K562 (cell line): ENCODE results near the gene ZC3H18. TPM values are rescaled to one million over a fixed set of nuclear protein-coding genes. Genes with fewer than 3 reads are reported as not detected.

ENCODE experiments used
- DDX20 ChIP-seq: fragments of 450-650 bp; IDR thresholded peaks from 2 replicates; pipeline ENCODE4 v1.6.1; 2016; ENCODE audit warnings: missing genetic modification characterization, low read depth, mild to moderate bottlenecking, missing compliant biosample characterization, moderate library complexity
- E2F3 ChIP-seq: fragments of 250-450 bp; sonication (Bioruptor Pico); IDR thresholded peaks from 2 replicates; pipeline ENCODE4 v1.4.0; 2020; ENCODE audit warnings: mild to moderate bottlenecking
- EWSR1 ChIP-seq: fragments of 450-650 bp; IDR thresholded peaks from 2 replicates; pipeline ENCODE4 v1.6.1; 2018; ENCODE audit warnings: borderline replicate concordance, mild to moderate bottlenecking, low read depth, moderate library complexity; ENCODE audit not compliant: partially characterized antibody
- JUN ChIP-seq, 2 experiments: sonication (generic) in 1 of 2; formaldehyde crosslinking in 1 of 2; IDR thresholded peaks; 2 replicates each; pipeline versions ENCODE4 v1.6.1 to v1.8.0; 2012 to 2022; ENCODE audit warnings: borderline replicate concordance in 2 of 2, mild to moderate bottlenecking in 2 of 2, improper control_type of control experiment in 1 of 2, low read depth in 1 of 2, low read length in 1 of 2, missing genetic modification reagents in 1 of 2
- KDM4B ChIP-seq, 2 experiments: fragments of 450-650 bp in 1 of 2; sonication (generic) in 1 of 2; IDR thresholded peaks; 2 replicates each; pipeline ENCODE4 v1.6.1; 2016 to 2017; ENCODE audit warnings: borderline replicate concordance in 2 of 2, antibody characterized with exemption in 1 of 2, low read depth in 1 of 2, mild to moderate bottlenecking in 1 of 2
- KLF1 ChIP-seq: fragments of 450-650 bp; IDR thresholded peaks from 2 replicates; pipeline ENCODE4 v1.6.1; 2016; ENCODE audit warnings: missing genetic modification characterization, missing compliant biosample characterization
- MBD2 ChIP-seq: sonication (generic); IDR thresholded peaks from 2 replicates; pipeline ENCODE4 v1.6.1; 2016; ENCODE audit warnings: low read depth, borderline replicate concordance
- MECOM ChIP-seq: fragments of 250-450 bp; sonication (Bioruptor Pico); IDR thresholded peaks from 2 replicates; pipeline ENCODE4 v1.8.0; 2022; ENCODE audit warnings: inconsistent platforms
- MTA3 ChIP-seq: fragments of 450-650 bp; formaldehyde crosslinking; IDR thresholded peaks from 2 replicates; pipeline ENCODE4 v1.6.1; 2017; ENCODE audit warnings: mild to moderate bottlenecking, borderline replicate concordance
- OTX1 ChIP-seq: fragments of 450-650 bp; formaldehyde crosslinking; IDR thresholded peaks from 2 replicates; pipeline ENCODE4 v1.4.0; 2022; ENCODE audit warnings: mild to moderate bottlenecking
- POLR2B ChIP-seq: fragments of 450-650 bp; IDR thresholded peaks from 2 replicates; pipeline ENCODE4 v1.6.1; 2018; ENCODE audit warnings: low read depth; ENCODE audit not compliant: partially characterized antibody
- PURB ChIP-seq: sonication (generic); formaldehyde crosslinking; IDR thresholded peaks from 2 replicates; pipeline ENCODE4 v1.9.0; 2021; ENCODE audit warnings: low read depth, mild to moderate bottlenecking, missing genetic modification reagents
- RB1 ChIP-seq: fragments of 450-650 bp; IDR thresholded peaks from 2 replicates; pipeline ENCODE4 v1.6.1; 2017; ENCODE audit warnings: low read depth, mild to moderate bottlenecking
- RBM25 ChIP-seq: fragments of 200-400 bp; formaldehyde crosslinking; IDR thresholded peaks from 2 replicates; pipeline ENCODE4 v1.6.1; 2018; ENCODE audit warnings: low read length, low read depth, moderate library complexity; ENCODE audit not compliant: severe bottlenecking
- ZC3H11A ChIP-seq: IDR thresholded peaks from 2 replicates; pipeline ENCODE4 v1.6.1; 2012; ENCODE audit warnings: low read depth, low read length, improper control_type of control experiment
- ZNF12 ChIP-seq: sonication (generic); formaldehyde crosslinking; IDR thresholded peaks from 2 replicates; pipeline ENCODE4 v1.4.0; 2020; ENCODE audit warnings: mild to moderate bottlenecking, missing genetic modification reagents
- ZNF212 ChIP-seq: fragments of 450-650 bp; formaldehyde crosslinking; IDR thresholded peaks from 2 replicates; pipeline ENCODE4 v1.4.0; 2020; ENCODE audit warnings: mild to moderate bottlenecking
- ZNF316 ChIP-seq: fragments of 450-650 bp; IDR thresholded peaks from 2 replicates; pipeline ENCODE4 v1.6.1; 2016
- ZNF77 ChIP-seq: fragments of 250-450 bp; sonication (Bioruptor Pico); IDR thresholded peaks from 2 replicates; pipeline ENCODE4 v1.5.0; 2020
- polyA plus RNA-seq, 8 experiments: library from polyadenylated mRNA; depleted of rRNA in 4 of 8; stranded (reverse) in 5 of 8; unstranded in 3 of 8; fragments of >200 nt; fragmentation: Nextera tagmentation in 2 of 8; fragmentation: Illumina TruSeq in 1 of 8; extraction: Ambion mirVana in 2 of 8; extraction: Trizol in 1 of 8; gene quantifications; 2 replicates each; pipeline versions ENCODE4 v1.2.1 to v1.2.3, GENCODE V29; 2011 to 2014; ENCODE audit warnings: inconsistent platforms in 1 of 8, missing spikeins in 1 of 8
- total RNA-seq, 7 experiments: library from RNA; depleted of rRNA in 6 of 7; stranded (reverse); fragments of >200 nt in 6 of 7; fragmentation: Illumina TruSeq in 2 of 7; extraction: Trizol in 2 of 7; gene quantifications; 2 replicates each; pipeline versions ENCODE4 v1.2.1 to v1.2.3, GENCODE V29; 2011 to 2021; ENCODE audit warnings: low replicate concordance in 1 of 7
- TF ChIP-seq, protein P1 (sequence below): fragments of 250-450 bp; sonication (Bioruptor Pico); IDR thresholded peaks from 2 replicates; pipeline ENCODE4 v1.4.0; 2020
- TF ChIP-seq, protein P2 (sequence below): IDR thresholded peaks from 2 replicates; pipeline ENCODE4 v1.6.1; 2011; ENCODE audit warnings: borderline replicate concordance, low read depth, mild to moderate bottlenecking, moderate library complexity, low read length; ENCODE audit not compliant: insufficient read depth, poor library complexity, severe bottlenecking
- TF ChIP-seq, protein P3 (sequence below): sonication (generic); formaldehyde crosslinking; IDR thresholded peaks from 2 replicates; pipeline ENCODE4 v1.8.1; 2023; ENCODE audit warnings: mild to moderate bottlenecking, missing genetic modification reagents
- TF ChIP-seq, protein P4 (sequence below): fragments of 250-450 bp; sonication (Bioruptor Pico); IDR thresholded peaks from 2 replicates; pipeline ENCODE4 v1.4.0; 2020; ENCODE audit warnings: mild to moderate bottlenecking, moderate library complexity

ZC3H18 gene
- total and polyA plus RNA-seq, 9 of the 15 experiments (the other 6 are each of a cell fraction or from before 2014, with no cell fraction given) = 1.7 to 88.7 (median 26.9) TPM

DNA sequence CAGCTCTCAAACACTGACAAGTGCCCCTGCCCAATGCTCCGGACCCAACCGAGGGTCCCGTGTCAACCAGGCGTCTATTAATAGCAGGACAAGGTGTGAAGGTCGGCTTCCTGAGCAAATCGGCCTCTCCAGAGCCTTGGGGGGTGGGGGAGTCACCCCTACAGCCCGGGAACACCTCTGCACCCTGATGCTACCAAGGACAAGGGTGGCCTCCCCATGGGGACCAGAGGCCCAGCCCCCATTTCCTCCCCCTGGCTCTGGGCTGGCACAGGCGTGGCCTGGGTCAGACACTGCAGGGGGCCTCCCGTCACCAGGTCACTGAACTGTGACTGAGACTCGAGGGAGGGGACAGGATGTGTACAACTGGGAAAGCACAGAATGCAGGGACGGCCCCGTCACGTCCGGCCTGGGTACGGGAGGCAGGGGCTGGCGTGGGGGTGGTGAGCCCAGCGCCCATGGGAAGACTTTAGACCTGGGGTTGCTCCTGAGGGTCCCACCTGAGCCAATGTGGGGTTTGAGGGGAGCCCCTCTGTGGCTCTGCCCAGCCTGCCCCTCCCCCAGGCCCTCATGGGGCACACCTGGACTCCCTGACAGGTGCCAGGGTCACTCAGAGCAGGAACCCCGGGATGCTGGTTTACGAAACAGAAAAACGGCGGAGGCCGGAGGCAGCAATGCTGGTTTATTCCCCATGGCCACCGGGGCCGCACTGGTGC is 81.2 kb downstream of the ZC3H18 start (continued):
- TF ChIP-seq, protein P1, sequence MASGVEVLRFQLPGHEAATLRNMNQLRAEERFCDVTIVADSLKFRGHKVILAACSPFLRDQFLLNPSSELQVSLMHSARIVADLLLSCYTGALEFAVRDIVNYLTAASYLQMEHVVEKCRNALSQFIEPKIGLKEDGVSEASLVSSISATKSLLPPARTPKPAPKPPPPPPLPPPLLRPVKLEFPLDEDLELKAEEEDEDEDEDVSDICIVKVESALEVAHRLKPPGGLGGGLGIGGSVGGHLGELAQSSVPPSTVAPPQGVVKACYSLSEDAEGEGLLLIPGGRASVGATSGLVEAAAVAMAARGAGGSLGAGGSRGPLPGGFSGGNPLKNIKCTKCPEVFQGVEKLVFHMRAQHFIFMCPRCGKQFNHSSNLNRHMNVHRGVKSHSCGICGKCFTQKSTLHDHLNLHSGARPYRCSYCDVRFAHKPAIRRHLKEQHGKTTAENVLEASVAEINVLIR (CRISPR knock-in tag) = no peak; the same call in 1 of the 2 replicates
- TF ChIP-seq OTX1 (CRISPR knock-in tag) (no peak), ZNF77 (CRISPR knock-in tag) (no peak), JUN (IDR thresholded peaks at IDR 0.05; ENCODE audit: borderline replicate concordance, low read depth, low read length) (no peak), JUN (CRISPR knock-in tag; IDR thresholded peaks at IDR 0.05; ENCODE audit: borderline replicate concordance) (no peak), MECOM (CRISPR knock-in tag) (no peak), ZNF12 (CRISPR knock-in tag) (no peak), KDM4B (IDR thresholded peaks at IDR 0.05; ENCODE audit: borderline replicate concordance in 2 of 2, low read depth in 1 of 2) (no peak), EWSR1 (no peak), ZC3H11A (no peak), RBM25 (no peak), PURB (CRISPR knock-in tag) (no peak), ZNF316 (no peak), DDX20 (tag) (no peak), RB1 (no peak), MTA3 (peak; percentile 70; the same call in 1 of the 2 replicates), POLR2B (peak; percentile 46), ZNF212 (no peak), MBD2 (peak; percentile 35; the same call in 1 of the 2 replicates), E2F3 (no peak), KLF1 (tag) (no peak)
- TF ChIP-seq, protein P2, sequence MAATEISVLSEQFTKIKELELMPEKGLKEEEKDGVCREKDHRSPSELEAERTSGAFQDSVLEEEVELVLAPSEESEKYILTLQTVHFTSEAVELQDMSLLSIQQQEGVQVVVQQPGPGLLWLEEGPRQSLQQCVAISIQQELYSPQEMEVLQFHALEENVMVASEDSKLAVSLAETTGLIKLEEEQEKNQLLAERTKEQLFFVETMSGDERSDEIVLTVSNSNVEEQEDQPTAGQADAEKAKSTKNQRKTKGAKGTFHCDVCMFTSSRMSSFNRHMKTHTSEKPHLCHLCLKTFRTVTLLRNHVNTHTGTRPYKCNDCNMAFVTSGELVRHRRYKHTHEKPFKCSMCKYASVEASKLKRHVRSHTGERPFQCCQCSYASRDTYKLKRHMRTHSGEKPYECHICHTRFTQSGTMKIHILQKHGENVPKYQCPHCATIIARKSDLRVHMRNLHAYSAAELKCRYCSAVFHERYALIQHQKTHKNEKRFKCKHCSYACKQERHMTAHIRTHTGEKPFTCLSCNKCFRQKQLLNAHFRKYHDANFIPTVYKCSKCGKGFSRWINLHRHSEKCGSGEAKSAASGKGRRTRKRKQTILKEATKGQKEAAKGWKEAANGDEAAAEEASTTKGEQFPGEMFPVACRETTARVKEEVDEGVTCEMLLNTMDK = no peak
- TF ChIP-seq, protein P3, sequence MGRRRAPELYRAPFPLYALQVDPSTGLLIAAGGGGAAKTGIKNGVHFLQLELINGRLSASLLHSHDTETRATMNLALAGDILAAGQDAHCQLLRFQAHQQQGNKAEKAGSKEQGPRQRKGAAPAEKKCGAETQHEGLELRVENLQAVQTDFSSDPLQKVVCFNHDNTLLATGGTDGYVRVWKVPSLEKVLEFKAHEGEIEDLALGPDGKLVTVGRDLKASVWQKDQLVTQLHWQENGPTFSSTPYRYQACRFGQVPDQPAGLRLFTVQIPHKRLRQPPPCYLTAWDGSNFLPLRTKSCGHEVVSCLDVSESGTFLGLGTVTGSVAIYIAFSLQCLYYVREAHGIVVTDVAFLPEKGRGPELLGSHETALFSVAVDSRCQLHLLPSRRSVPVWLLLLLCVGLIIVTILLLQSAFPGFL = no peak
- TF ChIP-seq, protein P4, sequence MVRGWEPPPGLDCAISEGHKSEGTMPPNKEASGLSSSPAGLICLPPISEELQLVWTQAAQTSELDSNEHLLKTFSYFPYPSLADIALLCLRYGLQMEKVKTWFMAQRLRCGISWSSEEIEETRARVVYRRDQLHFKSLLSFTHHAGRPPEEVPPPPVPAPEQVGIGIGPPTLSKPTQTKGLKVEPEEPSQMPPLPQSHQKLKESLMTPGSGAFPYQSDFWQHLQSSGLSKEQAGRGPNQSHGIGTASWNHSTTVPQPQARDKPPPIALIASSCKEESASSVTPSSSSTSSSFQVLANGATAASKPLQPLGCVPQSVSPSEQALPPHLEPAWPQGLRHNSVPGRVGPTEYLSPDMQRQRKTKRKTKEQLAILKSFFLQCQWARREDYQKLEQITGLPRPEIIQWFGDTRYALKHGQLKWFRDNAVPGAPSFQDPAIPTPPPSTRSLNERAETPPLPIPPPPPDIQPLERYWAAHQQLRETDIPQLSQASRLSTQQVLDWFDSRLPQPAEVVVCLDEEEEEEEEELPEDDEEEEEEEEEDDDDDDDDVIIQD (CRISPR knock-in tag) = no peak
